Stimulated activated CD8-positive, alpha-beta memory T cell treated with anti-CD3 and anti-CD28 coated beads, Interleukin-2, amount 100 ng/mL, for 1 hour (primary cell): ENCODE measurements around the gene CNRIP1.
"Not testable (repeated sequence)": the region's sequence is repeated elsewhere in the genome, so short reads cannot be mapped to it uniquely, and the experiment has no call there.

Experiments
- DNase-seq, 2 donors: peaks; one replicate each; pipeline ENCODE4 v3.0.0-alpha.2; 2020; ENCODE audit warnings: low read depth in 2 of 2

Gene CNRIP1, protein sequence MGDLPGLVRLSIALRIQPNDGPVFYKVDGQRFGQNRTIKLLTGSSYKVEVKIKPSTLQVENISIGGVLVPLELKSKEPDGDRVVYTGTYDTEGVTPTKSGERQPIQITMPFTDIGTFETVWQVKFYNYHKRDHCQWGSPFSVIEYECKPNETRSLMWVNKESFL

GRCh38 chr2:68319398-68320117 lies at the start of gene CNRIP1:
CNRIP1 (minus strand) TSS chr2:68319949; CDS start chr2:68319400, 549 bp downstream.
- DNase-seq, result no peak

- no peak for DNase-seq
These were observed 49.6 kb upstream of the CNRIP1 start for GRCh38 chr2:68369337-68369734.

GRCh38 chr2:68368654-68369336 lies 49.0 kb upstream of the CNRIP1 start:
- no peak for DNase-seq

GRCh38 chr2:68367953-68368653 lies 48.4 kb upstream of the CNRIP1 start:
- no peak for DNase-seq

GRCh38 chr2:68366083-68366560 lies 46.4 kb upstream of the CNRIP1 start:
- DNase-seq, result no peak

GRCh38 chr2:68365087-68365486 lies 45.3 kb upstream of the CNRIP1 start, which contains the start of gene PLEK:
PLEK (plus strand) TSS chr2:68365282; CDS start chr2:68365352, 70 bp downstream.
- DNase-seq, result peak in 1 of 2 donors; percentile 15

GRCh38 chr2:68363721-68364120 lies 44.0 kb upstream of the CNRIP1 start:
- no peak for DNase-seq

GRCh38 chr2:68362749-68363148 lies 43.0 kb upstream of the CNRIP1 start:
- DNase-seq, result no peak

GRCh38 chr2:68362069-68362468 lies 42.3 kb upstream of the CNRIP1 start:
- peak; percentile 60 to 71 for DNase-seq

DNA sequence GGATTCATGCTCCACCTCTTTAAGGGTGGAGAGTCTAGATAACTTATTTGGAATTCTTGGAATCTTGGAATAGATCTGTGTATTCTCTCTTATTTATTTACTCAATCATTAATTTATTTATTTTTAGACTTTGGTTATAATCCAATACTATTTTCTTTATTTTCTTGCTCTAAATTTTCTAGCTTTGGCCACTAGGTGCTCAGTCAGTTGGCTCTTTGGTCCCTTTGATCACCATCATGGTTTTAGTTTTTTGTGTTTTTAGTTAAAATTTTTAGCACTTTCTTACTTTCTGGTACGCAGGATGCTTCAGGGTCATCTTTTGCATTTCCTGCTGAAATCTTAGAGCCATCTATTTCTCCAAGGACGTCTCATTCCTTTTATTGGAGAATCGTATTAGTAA lies 40.1 kb upstream of the CNRIP1 start:
- no peak for DNase-seq

DNA sequence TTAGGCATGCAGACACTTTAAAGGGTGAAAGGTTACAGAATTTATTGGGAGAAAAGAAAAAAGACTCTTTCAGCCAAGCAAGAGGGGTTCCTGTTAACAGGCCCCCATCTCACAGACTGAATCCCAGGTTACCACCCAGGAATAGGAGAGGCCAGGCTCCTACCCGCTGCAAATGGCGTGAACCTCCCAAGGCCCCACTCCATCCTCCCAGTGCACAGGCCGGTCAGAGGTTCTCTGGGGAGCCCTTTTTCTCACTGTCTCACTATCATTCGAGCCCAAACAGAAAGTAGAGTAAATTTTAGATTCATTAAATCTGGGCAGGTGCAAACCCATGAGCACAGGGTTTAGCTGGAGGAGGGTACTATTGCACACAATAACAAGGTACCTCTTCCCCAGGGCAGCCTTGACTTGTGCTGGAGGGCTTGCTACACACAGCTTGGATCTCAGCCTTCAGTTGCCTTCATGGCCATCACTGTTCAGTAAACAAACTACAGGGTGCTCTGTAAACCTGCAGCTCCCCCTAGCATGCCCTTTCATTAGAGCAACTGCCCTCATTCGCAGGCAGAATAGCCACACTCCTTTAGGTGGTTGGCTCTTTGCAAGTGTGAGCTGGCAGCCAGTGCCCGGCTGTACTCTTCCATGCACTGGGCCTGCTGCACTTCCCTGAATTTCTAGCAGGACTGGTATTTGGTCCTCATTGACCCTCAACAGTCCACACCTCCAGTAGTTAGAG lies 38.0 kb upstream of the CNRIP1 start:
- DNase-seq, result no peak

DNA sequence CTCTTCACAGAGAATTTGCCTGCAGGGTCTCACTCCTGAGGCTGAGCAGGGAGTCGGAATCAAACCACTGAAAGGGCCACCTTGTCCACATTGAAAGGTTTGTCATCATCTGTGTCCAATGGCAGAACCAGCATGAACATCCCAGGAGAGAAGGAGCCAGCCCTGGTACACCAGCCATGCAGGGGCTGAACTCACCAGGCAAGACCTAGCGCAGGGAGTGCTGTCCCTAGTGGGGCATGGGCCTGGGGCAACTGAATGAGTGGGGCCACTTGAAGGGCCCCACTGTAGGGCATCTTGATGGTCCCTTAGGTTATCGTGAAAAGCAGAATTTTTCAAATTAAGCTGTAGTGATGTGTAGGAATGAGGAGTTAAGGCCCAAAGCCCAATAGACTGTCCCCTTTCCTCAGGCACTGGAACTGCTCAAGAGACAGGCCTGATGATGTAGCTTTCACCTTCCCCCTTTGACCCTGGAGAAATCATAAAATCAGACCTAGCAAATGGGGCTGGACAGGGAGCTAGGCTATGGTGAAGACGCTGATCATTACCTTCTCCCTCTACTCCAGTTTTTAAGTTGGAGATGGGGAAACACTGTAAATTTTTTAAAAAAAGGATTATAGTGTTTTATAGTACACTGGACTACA lies 37.0 kb upstream of the CNRIP1 start:
- DNase-seq, result no peak

GRCh38 chr2:68352651-68353391 lies 33.1 kb upstream of the CNRIP1 start:
- no peak for DNase-seq

GRCh38 chr2:68351997-68352396 lies 32.2 kb upstream of the CNRIP1 start:
- no peak for DNase-seq

GRCh38 chr2:68349091-68349490 lies 29.3 kb upstream of the CNRIP1 start:
- DNase-seq, result not testable (repeated sequence)

DNA sequence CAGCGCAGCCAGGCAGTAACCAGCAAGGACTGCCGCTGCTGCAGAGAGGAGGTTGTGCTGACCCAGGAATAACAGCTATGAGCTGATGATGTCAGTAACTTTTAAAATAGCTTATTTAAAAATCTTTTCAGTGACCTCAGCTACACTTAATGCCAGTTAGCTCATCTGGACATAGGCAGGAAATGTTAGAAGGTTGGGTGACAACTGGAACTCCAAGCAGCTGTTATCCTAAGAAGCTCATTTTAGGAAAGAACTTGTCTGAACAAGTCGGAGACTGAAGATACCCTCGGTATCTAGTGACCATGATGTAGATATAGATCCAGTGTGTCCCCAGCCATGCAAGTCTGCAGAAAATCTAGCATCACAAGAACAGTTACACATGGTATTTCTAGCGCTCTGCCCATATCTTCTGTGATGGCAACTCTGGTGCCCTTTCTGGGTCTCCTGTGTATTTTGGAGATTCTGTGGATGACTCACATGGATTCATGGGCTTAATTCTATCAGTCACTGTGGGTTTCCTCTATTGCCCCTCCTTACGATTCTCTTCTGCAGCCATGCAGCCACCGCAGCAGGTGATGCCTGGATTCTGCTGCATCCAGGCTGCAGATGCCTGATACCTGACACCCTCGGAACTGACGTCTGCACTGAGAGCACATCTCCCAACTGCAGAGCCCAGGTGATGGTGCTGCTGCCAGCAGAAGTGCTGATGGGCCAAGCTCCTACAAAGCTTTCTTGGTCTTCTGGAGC lies 25.6 kb upstream of the CNRIP1 start:
- no peak for DNase-seq

DNA sequence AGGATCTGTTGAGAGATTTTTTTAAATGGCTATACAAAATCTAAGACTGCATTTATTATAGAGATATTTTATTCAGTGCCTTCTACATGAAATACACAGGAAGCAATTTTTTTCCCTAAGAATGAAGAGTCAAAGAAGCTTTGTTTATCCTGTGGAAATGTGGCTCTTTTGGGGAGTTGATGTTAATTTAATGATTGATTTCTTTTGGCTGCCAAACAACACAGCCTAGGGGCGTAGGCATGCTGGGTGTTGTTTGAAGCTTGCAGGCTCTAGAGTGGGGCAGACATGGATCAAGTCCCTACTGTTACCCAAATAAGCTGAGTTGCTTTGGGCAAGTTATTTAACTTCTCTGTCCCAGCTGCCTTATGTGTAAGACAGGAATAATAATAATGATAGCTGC lies 24.3 kb upstream of the CNRIP1 start:
- no peak for DNase-seq

- no peak for DNase-seq
These were observed 22.7 kb upstream of the CNRIP1 start for GRCh38 chr2:68342470-68342869.

GRCh38 chr2:68341583-68341982 lies 21.8 kb upstream of the CNRIP1 start:
- DNase-seq, result no peak

GRCh38 chr2:68341062-68341329 lies 21.2 kb upstream of the CNRIP1 start:
- DNase-seq, result no peak
